Mucosa of descending colon (tissue), 3 donors: ENCODE measurements around the gene GRPEL1. TPM values are rescaled to one million over a fixed set of nuclear protein-coding genes. Genes with fewer than 3 reads are reported as not detected.

ENCODE experiments used
- ATAC-seq: fragments of 200-7000 bp; cut with Tn5 transposase; one replicate; pipeline ENCODE4 v1.9.1; 2020; ENCODE audit warnings: mild to moderate bottlenecking, moderate library complexity
- DNase-seq, 3 donors: peaks; one replicate each; pipeline ENCODE4 v3.0.0-alpha.2; 2020
- H3K36me3 ChIP-seq: fragments of 200-600 bp; one replicate; pipeline ENCODE4 v1.8.0; 2021; ENCODE audit warnings: low read depth, mild to moderate bottlenecking
- H3K4me1 ChIP-seq: fragments of 200-600 bp; one replicate; pipeline ENCODE4 v1.8.0; 2021; ENCODE audit warnings: low read depth, mild to moderate bottlenecking
- H3K4me3 ChIP-seq: fragments of 200-600 bp; one replicate; pipeline ENCODE4 v1.8.0; 2021; ENCODE audit warnings: mild to moderate bottlenecking
- H3K9me3 ChIP-seq: fragments of 200-600 bp; one replicate; pipeline ENCODE4 v1.8.0; 2021; ENCODE audit warnings: mild to moderate bottlenecking
- intact Hi-C, 2 donors: fragments of 100-400 bp; cut with DNase I in 1 of 2; cut with micrococcal nuclease in 1 of 2; formaldehyde crosslinking; loops; one replicate each; pipeline versions ENCODE4 v1.11.0 to v1.11.1; 2022; cut with DNase I, micrococcal nuclease
- long read RNA-seq, 2 donors: library from polyadenylated mRNA; unstranded; transcript quantifications; one replicate each; pipeline ENCODE4 v2.0.0, GENCODE V29; 2019 to 2021
- total RNA-seq, 3 donors: library from RNA; stranded (reverse); fragmentation: NEBNext Ultra II Directional in 2 of 3; extraction: Animal tissue kit (Norgen Biotek cat#: 25700) in 2 of 3; gene quantifications; one replicate each; pipeline versions ENCODE4 v1.2.1 to v1.2.4, GENCODE V29; 2021 to 2023
- TF ChIP-seq, protein P1 (sequence below): fragments of 200-600 bp; IDR thresholded peaks from one replicate; pipeline ENCODE4 v1.8.0; 2022; ENCODE audit warnings: antibody characterized with exemption, mild to moderate bottlenecking
- donor health status: DM: no; HTN: no; CAD: no; lungs with moderate emphysema.
- donor health status: DM: no; HTN: no; CAD: no.
- donor health status: DM: no; HTN: yes; CAD: no.

The GRPEL1 gene
- 10 to 100 TPM; 27.5 to 31.5 (median 28.4) TPM for total RNA-seq
- long read RNA-seq, donor 1, transcript GRPEL1-201 (4 exons, 2,775 nt) = major isoform, 33 of 34 reads
- long read RNA-seq, donor 1, partial matches to known transcripts = 0 of 34 reads
- long read RNA-seq, donor 1, other reads (novel, unspliced or antisense) = 1 of 34 reads
- long read RNA-seq, donor 2, transcript GRPEL1-201 (4 exons, 2,775 nt) = major isoform, 33 of 35 reads
- long read RNA-seq, donor 2, partial matches to known transcripts = 0 of 35 reads
- long read RNA-seq, donor 2, other reads (novel, unspliced or antisense) = 2 of 35 reads

- peak; percentile 96 for ATAC-seq
- TF ChIP-seq, protein P1, sequence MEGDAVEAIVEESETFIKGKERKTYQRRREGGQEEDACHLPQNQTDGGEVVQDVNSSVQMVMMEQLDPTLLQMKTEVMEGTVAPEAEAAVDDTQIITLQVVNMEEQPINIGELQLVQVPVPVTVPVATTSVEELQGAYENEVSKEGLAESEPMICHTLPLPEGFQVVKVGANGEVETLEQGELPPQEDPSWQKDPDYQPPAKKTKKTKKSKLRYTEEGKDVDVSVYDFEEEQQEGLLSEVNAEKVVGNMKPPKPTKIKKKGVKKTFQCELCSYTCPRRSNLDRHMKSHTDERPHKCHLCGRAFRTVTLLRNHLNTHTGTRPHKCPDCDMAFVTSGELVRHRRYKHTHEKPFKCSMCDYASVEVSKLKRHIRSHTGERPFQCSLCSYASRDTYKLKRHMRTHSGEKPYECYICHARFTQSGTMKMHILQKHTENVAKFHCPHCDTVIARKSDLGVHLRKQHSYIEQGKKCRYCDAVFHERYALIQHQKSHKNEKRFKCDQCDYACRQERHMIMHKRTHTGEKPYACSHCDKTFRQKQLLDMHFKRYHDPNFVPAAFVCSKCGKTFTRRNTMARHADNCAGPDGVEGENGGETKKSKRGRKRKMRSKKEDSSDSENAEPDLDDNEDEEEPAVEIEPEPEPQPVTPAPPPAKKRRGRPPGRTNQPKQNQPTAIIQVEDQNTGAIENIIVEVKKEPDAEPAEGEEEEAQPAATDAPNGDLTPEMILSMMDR = no peak
- Histone ChIP-seq H3K36me3 (peaks cover 3% of the 10 kb centered on the region), H3K4me1 (peaks cover 18% of the 10 kb centered on the region), H3K9me3 (no peaks in the 10 kb centered on the region), H3K4me3 (peak within 1 kb of the TSS; percentile 97)
- DNase-seq = peak; percentile 100
- intact Hi-C loops = no loop called here
Observed at GRCh38 chr4:7067452-7068278, at the start of gene GRPEL1. GRPEL1 (minus strand) TSS chr4:7068064; CDS start chr4:7068032, 32 bp downstream.

GRCh38 chr4:7116705-7117104 lies 48.8 kb upstream of the GRPEL1 start:
- Histone ChIP-seq H3K4me1 (no peaks in the 10 kb centered on the region), H3K9me3 (no peaks in the 10 kb centered on the region), H3K4me3 (no peak overlapping the region), H3K36me3 (no peaks in the 10 kb centered on the region)
- TF ChIP-seq, protein P1 = no peak
- ATAC-seq (no peak), DNase-seq (no peak)
- intact Hi-C loops = no loop called here

GRCh38 chr4:7115557-7116340 lies 47.9 kb upstream of the GRPEL1 start:
- intact Hi-C loops = no loop called here
- TF ChIP-seq, protein P1 = no peak
- no peak overlapping the region for H3K4me3 ChIP-seq
- no peaks in the 10 kb centered on the region for H3K9me3 ChIP-seq
- H3K4me1 ChIP-seq = no peaks in the 10 kb centered on the region
- DNase-seq = no peak
- H3K36me3 ChIP-seq = no peaks in the 10 kb centered on the region
- ATAC-seq = no peak

GRCh38 chr4:7112656-7113055 lies 44.8 kb upstream of the GRPEL1 start:
- TF ChIP-seq, protein P1 = no peak
- no peaks in the 10 kb centered on the region for H3K36me3 ChIP-seq
- no peak overlapping the region for H3K4me3 ChIP-seq
- H3K4me1 ChIP-seq = no peaks in the 10 kb centered on the region
- intact Hi-C loops = no loop called here
- DNase-seq = no peak
- H3K9me3 ChIP-seq = no peaks in the 10 kb centered on the region
- ATAC-seq = no peak

DNA sequence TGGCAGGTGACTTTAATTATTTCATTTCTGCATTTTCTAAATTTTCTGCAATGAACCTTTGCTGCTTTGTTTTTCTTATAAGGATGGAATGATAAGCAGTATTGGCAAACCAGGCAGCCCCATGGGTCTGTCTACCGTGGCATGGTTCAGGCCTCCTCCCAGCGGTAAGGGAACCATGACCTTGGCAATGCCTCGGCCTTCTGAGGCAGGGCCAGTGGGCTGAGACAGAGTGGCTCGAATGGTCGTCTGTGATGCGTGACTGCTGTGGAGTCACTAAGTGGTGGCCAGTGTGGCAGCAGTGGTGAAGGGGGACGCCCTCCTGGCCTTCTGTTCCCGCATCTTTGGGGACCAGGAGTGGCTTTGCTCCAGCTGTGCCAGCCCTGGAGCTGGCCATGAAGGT lies 43.6 kb upstream of the GRPEL1 start:
- no peaks in the 10 kb centered on the region for H3K36me3 ChIP-seq
- DNase-seq (no peak), ATAC-seq (no peak)
- TF ChIP-seq, protein P1 = no peak
- no peaks in the 10 kb centered on the region for H3K9me3 ChIP-seq
- intact Hi-C loops = no loop called here
- H3K4me1 ChIP-seq = no peaks in the 10 kb centered on the region
- no peak overlapping the region for H3K4me3 ChIP-seq
